ENCODE results near the gene HNRNPLL.
"Not testable (repeated sequence)": the region's sequence is repeated elsewhere in the genome, so short reads cannot be mapped to it uniquely, and the experiment has no call there.

HNRNPLL gene

GRCh38 chr2:38602732-38603401, at the start of gene HNRNPLL:
Gene HNRNPLL, minus strand, starts transcription at chr2:38602928. Its CDS starts 302 bp downstream, at chr2:38602626.
- DNase-seq = peak; percentile 95

DNA sequence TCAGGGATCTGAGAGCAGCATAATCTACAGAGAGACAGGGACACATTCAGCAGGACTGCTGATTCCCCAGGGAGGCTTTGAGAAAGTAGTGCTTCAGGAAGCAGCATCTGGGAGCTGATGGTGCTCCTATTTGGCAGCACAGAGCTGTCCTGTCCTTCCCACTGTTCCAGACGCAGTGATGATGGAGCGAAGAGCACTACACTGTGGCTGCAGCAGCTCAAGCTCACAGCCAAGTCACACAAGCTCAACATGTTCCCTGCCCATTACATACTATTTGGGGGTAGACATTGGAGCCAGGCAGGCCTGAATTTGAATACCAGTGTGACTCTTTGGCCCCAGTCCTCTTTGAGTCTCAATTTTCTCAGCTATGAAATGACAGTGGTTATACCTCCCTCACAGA, 48.0 kb upstream of the HNRNPLL start:
- DNase-seq = no peak

DNA sequence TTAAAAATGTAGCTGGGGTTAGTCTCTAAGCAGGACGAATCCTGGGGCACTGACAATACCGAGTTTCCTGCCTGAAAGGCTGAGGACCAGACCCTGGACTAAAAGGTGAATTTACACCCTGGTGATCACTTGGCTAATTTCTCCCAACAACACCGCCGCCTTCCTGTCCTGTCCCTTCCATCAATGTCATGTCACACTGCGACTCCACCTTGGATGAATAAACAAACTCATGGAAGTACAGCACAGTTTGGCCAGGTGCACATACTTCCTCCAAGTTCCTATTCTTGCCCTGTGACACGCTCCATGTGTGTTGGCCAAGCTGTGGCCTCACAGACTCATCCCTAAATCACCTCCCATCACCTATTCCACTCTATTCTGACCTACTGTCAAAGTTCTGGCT, 47.3 kb upstream of the HNRNPLL start:
- no peak for DNase-seq

DNA sequence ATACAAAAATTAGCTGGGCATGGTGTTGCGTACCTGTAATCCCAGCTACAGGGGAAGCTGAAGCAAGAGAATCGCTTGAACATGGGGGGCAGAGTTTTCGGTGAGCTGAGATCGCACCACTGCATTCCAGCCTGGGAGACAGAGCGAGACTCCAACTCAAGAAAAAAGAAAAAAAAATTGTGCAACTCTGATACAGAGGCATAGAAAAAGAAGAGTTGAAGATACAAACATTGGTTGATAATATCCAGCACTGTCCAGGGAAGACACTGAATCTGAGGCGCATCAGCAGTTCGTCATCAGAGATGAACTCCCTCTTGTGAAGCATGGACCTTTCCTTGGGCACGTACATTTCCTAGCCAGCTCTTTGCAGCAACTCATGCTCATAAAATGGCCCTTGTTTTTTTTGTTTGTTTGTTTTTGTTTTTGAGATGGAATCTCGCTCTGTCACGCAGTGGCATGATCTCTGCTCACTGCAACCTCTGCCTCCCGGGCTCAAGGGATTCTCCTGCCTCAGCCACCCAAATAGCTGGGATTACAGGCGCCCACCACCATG, 46.5 kb upstream of the HNRNPLL start:
- DNase-seq = no peak

- no peak for DNase-seq
Observed at GRCh38 chr2:38648107-38648761, 45.5 kb upstream of the HNRNPLL start.

GRCh38 chr2:38643683-38644511, 41.2 kb upstream of the HNRNPLL start:
- DNase-seq = not testable (repeated sequence)

GRCh38 chr2:38643021-38643671, 40.4 kb upstream of the HNRNPLL start:
- no peak for DNase-seq

DNA sequence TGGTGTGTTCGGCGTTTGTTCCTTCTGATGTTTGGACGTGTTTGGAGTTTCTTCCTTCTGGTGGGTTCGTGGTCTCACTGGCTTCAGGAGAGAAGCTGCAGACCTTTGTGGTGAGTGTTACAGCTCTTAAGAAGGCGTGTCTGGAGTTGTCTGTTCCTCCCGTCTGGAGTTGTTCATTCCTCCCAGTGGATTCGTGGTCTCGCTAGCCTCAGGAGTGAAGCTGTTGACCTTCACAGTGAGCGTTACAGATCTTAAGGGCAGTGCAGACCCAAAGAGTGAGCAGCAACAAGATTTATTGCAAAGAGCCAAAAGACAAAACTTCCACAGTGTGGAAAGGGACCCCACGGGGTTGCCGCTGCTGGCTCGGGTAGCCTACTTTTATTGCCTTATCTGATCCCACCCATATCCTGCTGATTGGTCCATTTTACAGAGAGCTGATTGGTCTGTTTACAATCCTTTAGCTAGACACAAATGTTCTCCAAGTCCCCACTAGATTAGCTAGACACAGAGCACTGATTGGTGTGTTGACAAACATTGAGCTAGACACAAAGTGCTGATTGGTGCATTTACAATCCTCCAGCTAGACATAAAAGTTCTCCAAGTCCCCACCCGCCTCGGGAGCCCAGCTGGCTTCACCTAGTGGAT, 39.8 kb upstream of the HNRNPLL start:
- not testable (repeated sequence) for DNase-seq

DNA sequence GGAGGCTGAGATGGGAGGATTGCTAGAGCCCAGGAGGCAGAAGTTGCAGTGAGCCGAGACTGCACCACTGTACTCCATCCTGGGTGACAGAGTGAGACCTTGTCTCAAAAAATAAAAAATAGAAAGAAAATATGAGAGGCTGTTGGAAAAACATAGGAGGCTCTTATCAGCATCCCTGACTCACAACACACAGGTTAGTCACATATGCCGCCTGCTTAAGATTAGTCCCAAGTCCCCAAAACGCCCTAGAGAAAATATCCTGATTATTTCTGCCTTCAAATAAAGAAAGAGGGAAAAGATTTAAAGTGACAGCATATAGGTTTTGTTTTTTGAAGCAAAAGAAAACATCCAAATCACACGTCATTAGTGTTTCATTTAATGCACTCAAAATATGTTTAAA, 33.3 kb upstream of the HNRNPLL start:
- DNase-seq = no peak

DNA sequence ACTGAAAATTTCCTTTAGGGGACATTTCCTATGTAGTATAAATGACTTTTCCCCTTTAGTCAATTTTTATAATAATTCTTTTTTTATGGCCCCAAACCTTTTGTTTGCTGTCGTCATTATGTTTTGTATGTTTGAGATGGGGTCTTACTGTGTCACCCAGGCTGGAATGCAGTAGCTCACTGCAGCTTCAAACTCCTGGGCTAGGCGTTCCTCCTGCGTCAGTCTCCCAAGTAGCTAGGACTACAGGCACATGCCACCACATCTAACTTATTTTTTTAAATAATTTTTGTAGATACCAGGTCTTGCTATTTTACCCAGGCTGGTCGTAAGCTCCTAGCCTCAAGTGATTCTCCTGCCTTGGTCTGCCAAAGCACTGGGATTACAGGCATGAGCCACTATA, 32.4 kb upstream of the HNRNPLL start:
- DNase-seq = no peak

GRCh38 chr2:38634684-38635083, 32.0 kb upstream of the HNRNPLL start:
- DNase-seq = no peak

GRCh38 chr2:38633895-38634294, 31.2 kb upstream of the HNRNPLL start:
- no peak for DNase-seq

DNA sequence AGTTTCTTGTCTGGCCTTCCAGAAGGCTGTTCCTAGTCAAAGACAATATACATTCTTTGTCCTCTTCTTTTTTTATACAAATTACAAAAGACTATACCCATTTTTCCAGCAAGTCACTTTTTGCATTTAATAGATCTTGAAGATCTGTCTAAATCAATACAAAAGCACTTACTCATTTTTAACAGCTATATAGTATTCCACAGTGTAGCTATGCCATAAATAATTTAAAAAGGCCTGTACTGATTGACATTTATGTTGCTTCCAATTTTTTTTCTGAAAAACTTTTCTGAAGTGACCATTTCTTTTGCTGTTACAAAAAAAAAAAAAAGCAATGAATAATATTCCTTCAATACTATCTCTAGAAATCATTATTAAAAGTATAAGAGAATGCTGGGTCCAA, 30.3 kb upstream of the HNRNPLL start:
- DNase-seq = no peak

DNA sequence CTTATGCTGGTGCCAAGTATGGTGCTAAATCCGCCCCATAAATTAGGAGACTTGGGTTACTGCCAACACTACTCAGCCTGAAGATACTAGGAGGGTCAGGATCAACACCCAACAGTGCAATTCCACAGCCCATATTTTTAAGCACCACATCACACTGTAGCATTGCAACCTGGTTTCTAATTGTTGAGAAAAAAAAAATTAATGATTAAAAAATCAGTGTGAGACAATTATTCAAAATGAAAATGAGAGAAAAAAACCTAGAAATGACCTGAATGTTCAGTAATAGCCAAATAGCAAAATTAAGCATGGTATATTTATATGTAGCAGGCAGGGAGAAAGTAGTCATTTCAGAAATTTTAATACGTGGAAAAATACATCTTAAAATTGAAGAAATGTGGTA, 29.2 kb upstream of the HNRNPLL start:
- no peak for DNase-seq

DNA sequence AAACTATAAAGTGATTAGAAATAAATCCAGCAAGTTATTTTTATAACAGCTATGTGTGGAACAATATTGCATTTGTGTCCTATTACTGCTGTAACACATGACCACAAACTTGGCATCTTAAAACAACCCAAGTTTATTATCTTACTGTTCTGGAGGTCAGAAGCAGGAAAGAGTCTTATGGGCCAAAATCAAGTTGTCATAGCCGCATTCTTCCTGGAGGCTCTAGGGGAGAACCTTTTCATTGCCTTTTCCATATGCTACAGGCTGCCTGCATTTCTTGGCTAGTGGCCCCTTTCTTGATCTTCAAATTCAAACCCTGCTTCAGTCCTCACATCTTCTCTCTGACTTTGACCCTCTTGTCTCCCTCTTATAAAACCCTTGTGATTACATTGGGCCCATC, 27.0 kb upstream of the HNRNPLL start:
- no peak for DNase-seq

DNA sequence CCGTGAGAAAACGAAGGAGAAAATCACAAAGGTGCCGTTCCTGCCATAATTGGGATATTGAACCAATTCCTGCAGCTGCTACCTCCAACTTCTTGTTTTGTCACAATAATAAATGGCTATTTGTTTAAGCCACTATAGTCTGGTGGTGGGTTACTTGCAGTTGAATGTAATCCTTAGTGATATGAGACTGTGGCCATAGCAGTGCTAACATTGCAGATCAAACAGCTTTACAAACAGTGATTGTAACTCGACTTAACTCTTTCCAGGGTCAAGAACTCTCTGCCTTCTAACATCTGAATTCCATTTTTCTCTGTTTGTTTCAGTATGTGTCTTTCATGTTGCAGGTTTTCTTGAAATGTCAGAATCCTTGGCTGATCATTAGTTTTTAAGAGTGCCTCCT, 24.7 kb upstream of the HNRNPLL start:
- no peak for DNase-seq

DNA sequence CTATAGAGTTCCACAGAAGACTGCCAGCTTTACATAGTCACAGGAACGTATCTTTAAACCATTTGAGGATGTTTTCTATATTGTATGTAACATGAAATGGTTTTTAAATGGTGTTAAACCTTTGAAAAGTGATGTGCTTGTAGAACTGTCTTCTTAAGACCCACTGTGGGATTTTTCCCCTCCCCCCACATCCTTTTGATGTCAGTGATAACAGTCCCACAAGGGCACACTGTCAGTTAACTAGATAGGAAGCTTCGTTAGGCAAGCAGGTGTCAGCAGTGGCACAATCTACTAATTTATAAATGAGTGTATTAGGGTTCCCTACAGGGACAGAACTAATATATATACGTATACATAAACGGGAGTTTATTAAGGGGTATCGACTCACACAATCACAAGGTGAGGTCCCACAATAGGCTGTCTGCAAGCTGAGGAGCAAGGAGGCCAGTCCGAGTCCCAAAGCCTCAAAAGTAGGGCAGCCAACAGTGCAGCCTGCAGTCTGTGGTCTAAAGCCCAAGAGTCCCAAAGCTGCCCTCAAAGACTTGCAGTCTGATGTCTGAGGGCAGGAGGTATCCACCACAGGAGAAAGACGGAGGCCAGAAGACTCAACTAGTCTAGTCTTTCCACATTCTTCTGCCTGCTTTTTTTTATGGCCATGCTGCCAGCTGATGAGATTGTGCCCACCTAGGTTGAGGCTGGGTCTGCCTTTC, 23.8 kb upstream of the HNRNPLL start:
- no peak for DNase-seq

- no peak for DNase-seq
Observed at GRCh38 chr2:38622210-38622609, 19.5 kb upstream of the HNRNPLL start.

- no peak for DNase-seq
Observed at GRCh38 chr2:38621018-38621417, 18.3 kb upstream of the HNRNPLL start.

- DNase-seq = no peak
Observed at GRCh38 chr2:38620282-38620977, 17.7 kb upstream of the HNRNPLL start.
